Esophagus mucosa (tissue), 1 donor: Measurements from ENCODE around the gene CMSS1. TPM values are rescaled to one million over a fixed set of nuclear protein-coding genes. Genes with fewer than 3 reads are reported as not detected.

ENCODE experiments used
- ATAC-seq: fragments of 200-7000 bp; cut with Tn5 transposase; one replicate; pipeline ENCODE4 v1.9.1; 2020
- total RNA-seq: library from RNA; stranded (reverse); gene quantifications from one replicate; pipeline ENCODE4 v1.2.4, GENCODE V29; 2023
- donor health status: DM: yes; HTN: yes; CAD: no.

Gene CMSS1
- total RNA-seq, 1 donor from 2014 or later, result 24.5 TPM

DNA sequence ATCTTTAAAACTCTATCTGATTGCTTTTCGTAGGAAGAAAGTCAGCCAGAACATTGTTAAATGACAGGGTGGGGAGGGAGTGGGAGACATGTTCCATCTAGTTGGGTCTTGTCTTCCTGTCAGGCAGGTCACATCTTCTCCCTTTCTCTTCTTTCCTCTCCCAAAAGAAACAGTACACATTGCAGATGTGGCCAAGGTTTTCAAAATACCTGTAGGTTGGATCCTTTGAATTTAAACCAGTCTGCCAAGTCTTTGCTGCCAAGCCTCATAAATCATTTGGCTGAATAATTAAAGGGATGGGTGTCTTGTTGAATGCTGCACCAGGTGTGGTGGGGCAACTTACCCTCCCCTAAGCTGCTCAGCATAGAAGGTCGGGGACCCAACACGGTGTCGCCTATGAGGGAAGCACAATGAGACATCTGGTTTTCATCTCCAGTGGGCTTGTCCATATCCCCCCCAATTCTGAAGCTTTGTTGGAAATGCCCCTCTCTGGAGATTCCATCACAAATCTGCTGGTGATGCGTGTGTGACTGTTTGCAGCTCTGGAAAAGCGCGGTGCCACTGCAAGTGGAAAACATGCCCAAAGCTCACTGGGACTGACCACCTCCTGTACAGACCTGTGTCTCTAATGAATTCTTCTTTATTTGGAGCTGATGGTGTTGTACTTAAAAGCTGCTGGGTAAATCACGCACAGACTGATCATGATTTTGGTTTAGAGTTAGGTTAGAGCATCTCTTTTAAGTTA is 184.0 kb downstream of the CMSS1 start:
- peak; percentile 89 for ATAC-seq

- peak; percentile 97 for ATAC-seq
Measured at GRCh38 chr3:100002599-100003350, 185.1 kb downstream of the CMSS1 start.

- no peak for ATAC-seq
Measured at GRCh38 chr3:100003609-100004503, 186.2 kb downstream of the CMSS1 start.

DNA sequence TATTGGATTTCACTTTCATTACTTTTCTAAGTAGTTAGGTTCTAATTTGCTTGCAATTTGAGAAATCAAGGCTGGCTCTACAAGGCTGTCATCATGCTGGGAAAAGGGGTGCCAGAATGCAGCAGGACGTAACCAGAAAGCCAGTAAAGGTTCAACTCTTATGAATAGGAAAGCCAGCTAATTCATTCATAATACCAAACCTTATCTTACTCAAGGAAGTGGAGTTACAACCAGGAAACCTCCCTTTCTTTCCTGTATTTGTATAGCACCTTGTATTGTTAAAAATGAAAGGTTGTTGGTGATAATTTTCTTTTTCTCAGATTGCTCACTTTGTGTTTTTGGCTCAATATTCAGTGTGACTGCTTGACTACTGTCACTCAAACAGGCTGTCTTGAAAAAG is 187.3 kb downstream of the CMSS1 start:
- no peak for ATAC-seq

DNA sequence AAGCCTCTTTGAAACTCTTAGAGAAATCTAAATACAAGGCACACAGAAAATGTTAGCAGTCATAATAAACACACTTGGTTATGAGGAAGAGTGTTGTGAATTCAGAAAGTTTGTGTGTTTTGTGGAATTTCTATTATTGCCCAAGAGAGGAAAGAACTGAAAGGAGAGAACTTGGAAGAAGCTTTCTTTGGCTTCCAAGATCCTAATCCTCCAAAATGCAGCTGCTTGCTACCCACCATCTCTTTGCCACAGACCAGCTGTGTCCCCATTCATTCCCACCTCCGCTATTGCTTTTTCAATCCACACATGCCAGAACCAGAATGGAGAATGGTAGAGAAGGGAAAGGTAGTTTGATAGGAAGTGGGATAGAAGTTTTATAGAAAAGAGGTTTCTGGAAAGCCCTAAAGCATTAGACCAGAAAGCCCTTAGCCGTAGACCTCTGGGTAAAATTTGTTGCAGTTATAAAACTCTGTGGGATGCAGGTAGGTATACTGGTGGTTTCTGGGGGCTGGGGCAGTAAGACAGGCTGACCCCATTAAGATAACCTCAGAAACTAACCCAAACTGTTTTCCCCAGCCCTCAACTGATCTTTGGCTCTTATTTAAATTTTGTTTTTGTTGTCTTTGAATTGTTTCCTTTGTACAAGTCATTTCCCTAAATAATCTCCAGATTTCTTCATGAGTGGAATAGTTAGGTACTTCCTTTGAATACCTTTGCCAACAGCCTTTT is 188.2 kb downstream of the CMSS1 start:
- no peak for ATAC-seq

GRCh38 chr3:100006570-100007271 is 189.1 kb downstream of the CMSS1 start:
- no peak for ATAC-seq

DNA sequence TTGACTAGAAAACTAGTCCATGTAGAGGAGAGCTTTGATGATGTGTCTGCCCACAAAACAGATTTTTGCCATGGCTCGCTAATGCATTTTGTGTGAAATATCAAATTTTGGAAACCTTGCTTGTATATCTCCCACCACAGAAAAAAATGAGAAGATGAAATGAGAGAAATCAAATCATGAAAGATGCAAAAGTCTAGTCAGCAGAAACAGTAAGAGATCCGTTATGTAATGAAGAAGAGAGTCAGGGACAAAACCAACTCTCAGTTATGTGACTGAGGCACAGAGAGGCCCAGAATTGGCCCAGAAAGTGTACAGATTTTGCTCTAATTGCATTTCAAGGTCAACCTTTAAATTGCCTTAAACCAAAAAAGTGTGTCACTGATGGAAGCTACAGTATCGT is 189.7 kb downstream of the CMSS1 start:
- no peak for ATAC-seq

GRCh38 chr3:100008081-100008698 is 190.5 kb downstream of the CMSS1 start:
- ATAC-seq, result no peak

GRCh38 chr3:100009276-100010086 is 191.8 kb downstream of the CMSS1 start:
- no peak for ATAC-seq

DNA sequence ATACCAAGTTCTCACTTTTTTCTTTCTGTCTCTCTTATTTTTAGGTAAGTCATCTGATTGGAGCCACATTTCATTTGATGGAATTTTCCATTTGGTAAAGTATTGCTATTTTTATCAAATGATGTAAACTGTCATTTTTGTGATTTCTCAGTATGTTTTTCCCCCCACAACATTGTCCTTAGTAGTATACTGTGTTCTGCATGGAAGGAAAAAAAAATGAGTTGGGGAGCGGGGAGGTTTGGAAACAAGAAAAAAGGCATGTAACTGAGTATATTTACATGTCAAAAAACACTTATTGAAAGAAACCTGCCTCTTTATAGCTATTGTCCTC is 192.4 kb downstream of the CMSS1 start:
- no peak for ATAC-seq

- ATAC-seq, result no peak
Measured at GRCh38 chr3:100018806-100019205, 201.1 kb downstream of the CMSS1 start.

GRCh38 chr3:100019719-100020118 is 202.1 kb downstream of the CMSS1 start:
- ATAC-seq, result no peak

- ATAC-seq, result no peak
Measured at GRCh38 chr3:100020876-100021644, 203.4 kb downstream of the CMSS1 start.

DNA sequence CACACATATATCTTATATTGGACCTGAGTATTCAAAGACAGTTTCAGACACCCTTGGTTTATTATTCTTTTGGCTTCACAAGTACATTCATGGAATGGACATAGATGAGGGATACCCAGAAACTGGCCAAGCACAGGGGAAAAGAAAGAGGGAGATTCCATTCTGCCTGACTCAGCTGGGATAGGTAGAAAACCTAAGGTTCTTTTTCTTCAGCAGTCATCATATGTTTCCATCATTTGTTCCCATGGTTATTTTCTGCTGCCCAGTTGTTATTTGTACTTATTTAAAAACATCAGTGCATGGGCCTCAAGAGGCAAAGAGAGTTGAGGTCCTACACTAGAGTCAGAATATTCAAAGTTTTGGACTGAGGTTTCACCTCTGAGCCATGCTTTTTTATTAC is 204.8 kb downstream of the CMSS1 start:
- no peak for ATAC-seq

DNA sequence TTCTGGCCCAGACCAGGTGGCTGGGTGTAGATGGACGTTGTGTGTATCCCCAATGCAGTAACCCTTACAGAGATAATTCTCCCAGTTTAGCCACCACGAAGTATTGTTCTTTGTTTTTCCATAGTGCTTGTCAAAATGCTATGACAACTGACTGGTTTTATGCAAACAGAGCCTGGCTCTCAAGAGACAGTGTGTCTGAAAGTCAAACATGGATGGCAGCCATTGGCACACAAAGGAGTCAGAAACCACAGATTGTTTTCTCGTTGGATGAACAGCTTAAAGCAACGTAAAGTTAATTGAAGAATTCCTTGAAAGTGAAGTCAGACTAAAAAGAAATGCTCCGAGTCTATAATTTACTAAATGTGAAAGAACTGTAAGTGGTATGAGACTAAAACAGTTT is 205.5 kb downstream of the CMSS1 start:
- no peak for ATAC-seq

- peak; percentile 89 for ATAC-seq
Measured at GRCh38 chr3:100023595-100023994, 205.9 kb downstream of the CMSS1 start.

GRCh38 chr3:100024520-100025303 is 207.1 kb downstream of the CMSS1 start:
- ATAC-seq, result no peak

DNA sequence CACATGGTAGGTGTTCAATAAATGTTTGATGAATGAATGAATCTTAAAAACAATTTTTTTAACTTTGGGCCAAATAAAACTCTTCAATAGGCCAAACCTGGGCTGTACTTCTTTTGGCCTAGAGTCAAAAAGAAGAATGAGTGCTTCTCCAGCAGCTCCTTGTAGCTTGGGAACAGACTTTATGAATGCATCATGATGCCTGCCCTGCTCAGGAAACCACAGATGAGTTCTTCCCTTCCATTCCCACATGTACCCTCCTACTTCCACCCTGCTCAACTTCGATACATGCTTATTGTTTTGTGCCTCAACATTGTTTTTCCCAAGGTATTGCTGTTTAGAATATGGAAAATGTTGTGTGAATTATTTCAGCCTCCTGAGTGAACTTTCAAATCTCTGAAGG is 209.7 kb downstream of the CMSS1 start:
- no peak for ATAC-seq

- ATAC-seq, result no peak
Measured at GRCh38 chr3:100029052-100029451, 211.4 kb downstream of the CMSS1 start.
